GM12892 (cell line): ENCODE data around the gene RAPGEF5.

Experiments used
- POLR2A ChIP-seq: IDR thresholded peaks from 2 replicates; pipeline ENCODE4 v1.6.1; 2011; ENCODE audit warnings: low read depth, low read length, control low read depth
- POLR2AphosphoS5 ChIP-seq: IDR thresholded peaks from 2 replicates; pipeline ENCODE4 v1.6.1; 2011; ENCODE audit warnings: low read depth, low read length, control low read depth
- TAF1 ChIP-seq: IDR thresholded peaks from 2 replicates; pipeline ENCODE4 v1.6.1; 2011; ENCODE audit warnings: low read depth, mild to moderate bottlenecking, control low read depth, low read length, borderline replicate concordance

DNA sequence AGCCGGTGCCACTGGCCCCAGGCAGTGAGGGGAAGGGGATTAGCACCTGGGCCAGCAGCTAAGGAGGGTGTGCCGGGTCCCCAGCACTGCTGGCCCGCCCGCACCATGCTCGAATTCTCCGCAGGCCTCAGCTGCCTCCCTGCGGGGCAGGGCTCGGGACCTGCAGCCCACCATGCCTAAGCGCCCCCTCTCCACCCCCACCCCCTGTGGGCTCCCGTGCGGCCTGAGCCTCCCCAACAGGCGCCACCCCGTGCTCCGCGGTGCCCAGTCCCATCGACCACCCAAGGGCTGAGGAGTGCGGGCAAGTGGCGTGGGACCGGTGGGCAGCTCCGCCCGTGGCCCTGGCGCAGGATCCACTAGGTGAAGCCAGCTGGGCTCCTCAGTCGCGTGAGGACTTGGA is 266.4 kb downstream of the RAPGEF5 start:
- TF ChIP-seq POLR2AphosphoS5, result no peak
- TF ChIP-seq POLR2A, result no peak
- no peak for TF ChIP-seq TAF1
